Endothelial cell of umbilical vein (primary cell): ENCODE results near the gene AUTS2. TPM values are rescaled to one million over a fixed set of nuclear protein-coding genes. Genes with fewer than 3 reads are reported as not detected.

Experiments
- BruUV-seq: library from RNA; stranded (reverse); fragments of 400-500 nt; replicated peaks from 2 replicates; lab custom pipeline; 2021; lab: Mats Ljungman, UMichigan
- CTCF ChIA-PET: fragments of 300-600, 350-600 bp; sonication (Branson Sonifier 250); formaldehyde crosslinking; loops from one replicate; lab custom pipeline; 2021; ENCODE audit warnings: antibody characterized with exemption, inconsistent platforms; lab: Charles Lee
- POLR2A ChIA-PET: fragments of 300-600, 350-600 bp; sonication (Branson Sonifier 250); formaldehyde crosslinking; loops from one replicate; lab custom pipeline; 2021; ENCODE audit warnings: antibody characterized with exemption, inconsistent platforms; lab: Charles Lee
- DNase-seq: peaks from one replicate; pipeline ENCODE4 v3.0.0-alpha.2; 2011; ENCODE audit warnings: low read depth, low spot score
- FAIRE-seq: peaks from 2 replicates; lab custom pipeline; 2011; peaks lifted over from hg19 to GRCh38; lab: Jason Lieb, UNC
- H2AFZ ChIP-seq: 2 replicates; pipeline ENCODE4 v1.6.0; 2012; ENCODE audit warnings: low read depth, low read length, control low read depth, inconsistent platforms
- H3K27ac ChIP-seq: 2 replicates; pipeline ENCODE4 v1.5.1; 2011; ENCODE audit warnings: low read depth, mild to moderate bottlenecking, control low read depth, low read length, moderate library complexity; ENCODE audit not compliant: insufficient read depth
- H3K27me3 ChIP-seq, 2 experiments: 2 replicates each; pipeline versions ENCODE4 v1.6.0 to v1.6.1; 2011; ENCODE audit warnings: low read length in 2 of 2, mixed read lengths in 1 of 2; ENCODE audit not compliant: control insufficient read depth in 2 of 2, insufficient read depth in 2 of 2
- H3K36me3 ChIP-seq, 2 experiments: 2 replicates in 1 of 2; 3 replicates in 1 of 2; pipeline ENCODE4 v1.5.1; 2011; ENCODE audit warnings: low read length in 2 of 2, mild to moderate bottlenecking in 1 of 2, moderate library complexity in 1 of 2; ENCODE audit not compliant: control insufficient read depth in 2 of 2, insufficient read depth in 2 of 2; ENCODE audit errors: extremely low read depth in 1 of 2
- H3K4me1 ChIP-seq: 3 replicates; pipeline ENCODE4 v1.5.1; 2011; ENCODE audit warnings: mild to moderate bottlenecking, low read length; ENCODE audit not compliant: control insufficient read depth, insufficient read depth; ENCODE audit errors: extremely low read depth
- H3K4me2 ChIP-seq: 2 replicates; pipeline ENCODE4 v1.6.1; 2011; ENCODE audit warnings: low read length, control low read depth, mixed read lengths; ENCODE audit not compliant: insufficient read depth
- H3K4me3 ChIP-seq, 3 experiments: fragments of 200-600 bp in 1 of 3; sonication (generic), shearing (Covaris generic) in 1 of 3; replicated peaks in 1 of 3; 2 replicates each; pipeline ENCODE4 v1.5.1; 2011 to 2016; ENCODE audit warnings: control low read depth in 3 of 3, low read length in 3 of 3, mild to moderate bottlenecking in 2 of 3, inconsistent platforms in 1 of 3, low read depth in 1 of 3, moderate library complexity in 1 of 3; ENCODE audit not compliant: insufficient read depth in 1 of 3
- H3K79me2 ChIP-seq: 2 replicates; pipeline ENCODE4 v1.6.0; 2012; ENCODE audit warnings: low read length, inconsistent platforms; ENCODE audit not compliant: control insufficient read depth, insufficient read depth
- H3K9ac ChIP-seq: replicated peaks from 2 replicates; pipeline ENCODE3; 2011; ENCODE audit warnings: low read length, control low read depth; ENCODE audit not compliant: insufficient read depth; ENCODE audit errors: extremely low read depth
- H3K9me1 ChIP-seq: replicated peaks from 3 replicates; pipeline ENCODE4 v1.6.0; 2011; ENCODE audit warnings: mild to moderate bottlenecking, low read length; ENCODE audit not compliant: control insufficient read depth, insufficient read depth; ENCODE audit errors: extremely low read depth
- H3K9me3 ChIP-seq: replicated peaks from 2 replicates; pipeline ENCODE4 v1.5.1; 2012; ENCODE audit warnings: low read length, inconsistent platforms; ENCODE audit not compliant: control insufficient read depth, insufficient read depth
- H4K20me1 ChIP-seq: replicated peaks from 2 replicates; pipeline ENCODE3; 2011; ENCODE audit warnings: mild to moderate bottlenecking, low read length; ENCODE audit not compliant: control insufficient read depth, insufficient read depth; ENCODE audit errors: extremely low read depth
- EZH2 ChIP-seq: IDR thresholded peaks from 2 replicates; pipeline ENCODE4 v1.6.1; 2012; ENCODE audit warnings: borderline replicate concordance, low read depth, mild to moderate bottlenecking, moderate library complexity, low read length, inconsistent platforms; ENCODE audit not compliant: severe bottlenecking
- GATA2 ChIP-seq: IDR thresholded peaks from 2 replicates; pipeline ENCODE4 v1.7.0; 2011; ENCODE audit warnings: low read depth, mild to moderate bottlenecking, moderate library complexity, mixed read lengths, low read length; ENCODE audit not compliant: insufficient read length, insufficient read depth
- JUN ChIP-seq: IDR thresholded peaks from 2 replicates; pipeline ENCODE4 v1.6.1; 2011; ENCODE audit warnings: borderline replicate concordance, low read depth; ENCODE audit not compliant: insufficient read length, insufficient read depth
- POLR2AphosphoS5 ChIP-seq: IDR thresholded peaks from 2 replicates; pipeline ENCODE4 v1.6.1; 2012; ENCODE audit warnings: low read depth, mild to moderate bottlenecking, control low read depth, low read length, moderate library complexity; ENCODE audit not compliant: insufficient read depth
- dilution Hi-C: fragments of 300-500 bp; cut with MboI; formaldehyde crosslinking; loops from one replicate; pipeline ENCODE4 v1.15.0; 2019; ENCODE audit warnings: low sequenced_read_pairs; ENCODE audit not compliant: extremely low pct_ligation_motif_present
- intact Hi-C: fragments of 100-400 bp; cut with micrococcal nuclease; formaldehyde crosslinking; loops from one replicate; pipeline ENCODE4 v1.10.0; 2022
- polyA plus RNA-seq, 4 experiments: library from polyadenylated mRNA; depleted of rRNA in 3 of 4; stranded (reverse) in 3 of 4; unstranded in 1 of 4; fragments of >200 nt; gene quantifications; 2 replicates each; pipeline versions ENCODE4 v1.2.1 to v1.2.3, GENCODE V29; 2011 to 2012; ENCODE audit warnings: missing spikeins in 1 of 4
- total RNA-seq: library from RNA; stranded (reverse); gene quantifications from 2 replicates; pipeline ENCODE4 v1.2.3, GENCODE V29; 2021

Gene AUTS2
- total and polyA plus RNA-seq, 2 donors (not counting 3 experiments of a cell fraction or from before 2014, with no cell fraction given): 0.59 to 8.0 TPM

GRCh38 chr7:69939317-69939716 is 341.0 kb downstream of the AUTS2 start:
- no peak for DNase-seq
- H3K4me2 ChIP-seq: no peak overlapping the region
- no peak overlapping the region for H3K4me3 ChIP-seq
- no peaks in the 10 kb centered on the region for H4K20me1 ChIP-seq
- ChIA-PET CTCF (no interaction called here), POLR2A (no interaction called here)
- TF ChIP-seq GATA2 (no peak), EZH2 (no peak)
- H3K27me3 ChIP-seq: no peaks in the 10 kb centered on the region
- intact Hi-C loops (no loop called here), dilution Hi-C loops (no loop called here)
- no peak for FAIRE-seq
- no peak overlapping the region for H2AFZ ChIP-seq
- H3K79me2 ChIP-seq: no peaks in the 10 kb centered on the region
- no peak overlapping the region for H3K9ac ChIP-seq
- no TSS peak for BruUV-seq
- H3K9me1 ChIP-seq: no peaks in the 10 kb centered on the region
- H3K27ac ChIP-seq: no peak overlapping the region
- H3K36me3 ChIP-seq: no peaks in the 10 kb centered on the region
- H3K4me1 ChIP-seq: no peaks in the 10 kb centered on the region
- H3K9me3 ChIP-seq: no peaks in the 10 kb centered on the region

GRCh38 chr7:69941077-69941651 is 342.9 kb downstream of the AUTS2 start:
- H2AFZ ChIP-seq: no peak overlapping the region
- POLR2A ChIA-PET: no interaction called here
- DNase-seq: no peak
- H3K79me2 ChIP-seq: no peaks in the 10 kb centered on the region
- H3K27ac ChIP-seq: no peak overlapping the region
- H3K4me2 ChIP-seq: no peak overlapping the region
- dilution Hi-C loops: no loop called here
- intact Hi-C loops: no loop called here
- FAIRE-seq: no peak
- no peak for TF ChIP-seq JUN
- TF ChIP-seq POLR2AphosphoS5: no peak
- no peak for TF ChIP-seq GATA2
- CTCF ChIA-PET: no interaction called here
- no peak overlapping the region for H3K9ac ChIP-seq
- no peaks in the 10 kb centered on the region for H3K36me3 ChIP-seq
- no peaks in the 10 kb centered on the region for H3K9me3 ChIP-seq
- H3K4me1 ChIP-seq: no peaks in the 10 kb centered on the region
- H3K9me1 ChIP-seq: no peaks in the 10 kb centered on the region
- H3K4me3 ChIP-seq: no peak overlapping the region
- H4K20me1 ChIP-seq: no peaks in the 10 kb centered on the region
- no TSS peak for BruUV-seq
- H3K27me3 ChIP-seq: no peaks in the 10 kb centered on the region
